Activated CD4-positive, CD25-positive, alpha-beta regulatory T cell treated with anti-CD3 and anti-CD28 coated beads, Interleukin-2, amount 50 U/mL, for 24 hours (primary cell): ENCODE measurements around the gene IGSF5.
"Not testable (repeated sequence)": the region's sequence is repeated elsewhere in the genome, so short reads cannot be mapped to it uniquely, and the experiment has no call there.

ENCODE experiments used
- ATAC-seq, 2 donors: fragments of 150-1000 bp; cut with Tn5 transposase; one replicate each; pipeline ENCODE4 v1.10.0; 2021; ENCODE audit warnings: mild to moderate bottlenecking in 1 of 2, moderate library complexity in 1 of 2

The IGSF5 gene

DNA sequence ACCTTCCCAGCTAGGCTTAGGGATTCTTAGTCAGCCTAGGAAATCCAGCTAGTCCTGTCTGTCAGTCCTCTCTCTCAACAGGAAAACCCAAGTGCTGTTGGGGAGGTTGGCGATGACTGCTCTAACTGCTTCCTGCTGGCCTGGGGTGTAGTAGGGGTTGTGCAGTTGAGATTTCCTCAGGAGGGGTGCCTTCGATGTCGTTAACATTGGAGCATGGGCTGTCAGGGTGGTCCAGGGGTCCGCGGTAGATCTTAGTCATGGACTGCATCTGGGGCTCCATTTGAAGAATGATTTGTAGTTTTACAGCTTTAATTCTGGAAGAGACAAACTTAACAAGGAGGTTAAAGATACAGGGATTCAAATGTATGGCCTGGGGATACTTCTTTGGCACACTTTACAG lies 5.5 kb upstream of the IGSF5 start:
- ATAC-seq: not testable (repeated sequence)

DNA sequence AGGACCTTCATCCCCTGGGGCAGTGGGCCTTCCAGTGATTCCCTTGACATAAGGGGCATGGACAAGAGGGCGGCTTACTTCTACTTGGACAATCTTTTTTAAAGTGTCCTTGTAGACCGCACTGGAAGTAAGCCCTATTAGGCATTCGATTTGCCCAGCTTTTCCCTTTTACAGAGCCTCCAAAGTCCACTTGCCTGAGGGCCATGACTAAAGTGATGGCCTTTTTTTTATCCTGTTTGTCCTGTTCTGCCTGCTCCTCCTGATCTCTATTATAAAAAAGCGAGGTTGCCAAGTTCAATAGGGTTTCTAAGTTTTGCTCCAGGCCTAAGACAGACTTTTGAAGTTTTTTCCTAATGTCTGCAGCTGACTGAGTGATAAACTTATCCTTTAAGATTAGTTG lies 2.4 kb upstream of the IGSF5 start:
- ATAC-seq: not testable (repeated sequence)

- not testable (repeated sequence) for ATAC-seq
These were observed 349 bp downstream of the IGSF5 start for GRCh38 chr21:39745332-39745731.

GRCh38 chr21:39750670-39751069 lies 5.7 kb downstream of the IGSF5 start:
- no peak for ATAC-seq

DNA sequence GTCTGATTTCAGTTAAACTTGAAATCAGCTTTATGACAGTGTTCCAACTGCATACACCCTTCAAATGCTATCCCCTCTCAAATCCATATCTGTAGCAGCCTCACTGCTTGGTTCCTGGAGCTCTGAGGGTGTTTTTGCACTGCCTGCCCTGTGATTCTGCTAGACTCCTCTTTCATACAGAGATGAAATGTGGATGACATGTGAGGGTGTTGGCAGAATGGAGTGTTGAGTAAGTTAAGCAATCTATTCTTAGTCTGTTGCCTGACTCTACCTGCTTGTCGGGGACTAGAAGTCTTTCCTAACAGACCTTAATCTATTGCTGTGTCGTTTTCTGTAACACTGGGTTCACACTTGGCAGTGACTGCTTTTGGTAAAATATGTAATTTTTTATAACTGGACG lies 9.8 kb downstream of the IGSF5 start:
- ATAC-seq: no peak

DNA sequence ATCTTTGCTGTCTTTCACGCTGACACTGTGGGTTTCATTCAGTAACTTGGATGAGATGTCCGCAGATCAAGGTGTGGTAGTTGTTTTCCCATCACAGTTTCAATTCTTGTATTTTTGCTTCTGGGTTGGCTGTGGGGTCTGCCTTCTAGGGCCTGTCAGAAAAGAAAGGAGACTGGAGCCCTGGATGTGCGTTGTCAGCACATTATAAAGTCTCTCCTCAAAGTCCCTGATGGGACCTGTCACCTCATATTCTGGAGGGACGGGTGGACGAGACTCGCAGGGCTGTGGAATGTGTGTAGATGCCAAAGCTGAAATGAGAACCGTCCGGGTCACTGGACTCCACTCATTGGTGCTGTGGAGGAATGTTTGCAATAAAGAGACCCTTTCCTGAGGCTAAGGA lies 11.3 kb downstream of the IGSF5 start:
- no peak for ATAC-seq

GRCh38 chr21:39763272-39763970 lies 18.4 kb downstream of the IGSF5 start:
- no peak for ATAC-seq

DNA sequence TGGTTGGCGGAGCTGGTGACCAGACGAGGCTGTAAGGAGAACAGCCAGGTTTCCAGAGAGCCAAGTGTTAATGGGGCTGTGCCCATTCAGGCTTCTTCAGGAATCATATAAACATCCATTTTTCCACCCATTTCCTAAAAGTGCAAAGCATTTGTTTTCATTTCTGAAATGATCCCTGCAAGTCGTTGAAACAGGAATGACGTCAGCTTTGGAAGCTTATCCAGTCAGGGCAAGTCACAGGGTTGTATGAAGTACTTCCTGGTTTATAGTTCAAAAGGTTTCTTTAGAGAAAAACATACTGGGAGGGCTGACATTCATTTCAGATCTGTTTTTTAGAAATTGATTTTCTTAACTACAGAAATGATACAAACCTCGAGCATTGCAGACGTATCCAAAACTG lies 29.2 kb downstream of the IGSF5 start:
- no peak for ATAC-seq

- ATAC-seq: no peak
These were observed 30.8 kb downstream of the IGSF5 start for GRCh38 chr21:39775816-39776215.

- no peak for ATAC-seq
These were observed 31.6 kb downstream of the IGSF5 start for GRCh38 chr21:39776589-39776988.

GRCh38 chr21:39781331-39781730 lies 36.3 kb downstream of the IGSF5 start:
- no peak for ATAC-seq

DNA sequence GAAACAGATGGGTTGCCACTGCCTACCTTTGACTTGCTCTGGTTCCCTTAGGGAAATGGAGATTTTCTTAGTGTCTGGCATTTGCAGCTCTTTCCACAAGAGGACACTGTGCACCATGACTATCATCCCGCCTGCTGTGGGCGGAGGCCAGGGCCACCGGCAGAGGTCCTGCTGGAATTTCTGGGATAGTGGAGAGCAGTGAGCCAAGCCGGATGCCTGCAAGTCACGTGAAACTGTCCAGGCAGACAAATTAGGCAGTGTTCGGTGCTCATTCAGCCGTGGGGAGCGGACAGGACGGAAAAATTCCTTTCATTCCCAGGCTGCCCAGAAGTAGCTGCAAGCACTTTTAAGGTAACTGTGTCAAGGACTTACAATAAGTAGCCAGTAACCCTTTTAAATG lies 43.4 kb downstream of the IGSF5 start:
- ATAC-seq: no peak

- no peak for ATAC-seq
These were observed 51.5 kb downstream of the IGSF5 start for GRCh38 chr21:39796466-39796865.

DNA sequence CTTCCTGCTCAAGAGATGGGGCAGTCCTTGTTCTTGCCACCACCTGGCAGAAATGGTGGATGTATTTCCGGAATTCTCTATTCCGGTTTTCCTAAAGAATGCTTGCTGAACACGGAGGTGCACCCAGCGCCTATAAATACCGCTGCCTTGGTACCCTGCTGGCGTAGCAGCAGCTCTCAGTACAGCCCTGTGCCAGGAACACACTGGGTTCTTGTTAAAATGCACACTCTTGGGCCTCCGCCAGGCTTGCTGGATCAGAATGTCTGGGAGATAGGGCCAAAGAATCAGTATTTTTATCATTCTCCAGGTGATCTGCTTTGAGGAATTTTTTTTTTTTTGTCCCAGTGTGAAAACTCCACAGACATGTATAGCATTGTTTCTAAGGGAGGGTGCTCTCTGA lies 54.2 kb downstream of the IGSF5 start:
- ATAC-seq: no peak

DNA sequence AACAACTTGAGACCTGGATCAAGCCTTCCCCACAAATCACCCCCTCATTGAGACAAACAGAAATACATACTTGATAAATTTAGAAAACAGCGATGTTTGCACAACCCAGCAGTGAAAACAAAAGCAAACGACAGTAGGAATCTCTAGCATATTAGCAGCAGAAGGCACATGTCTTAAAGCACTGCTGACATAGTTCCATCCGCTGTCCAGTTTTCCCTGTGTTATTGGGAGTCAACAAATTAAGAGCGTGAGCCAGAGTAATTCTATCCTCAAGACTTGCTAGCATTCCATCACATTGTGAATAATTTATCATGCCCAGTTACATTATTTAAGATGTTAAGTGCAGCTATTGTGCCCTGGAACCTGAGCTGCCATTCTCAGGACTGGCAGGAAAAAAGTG lies 55.3 kb downstream of the IGSF5 start:
- ATAC-seq: no peak

DNA sequence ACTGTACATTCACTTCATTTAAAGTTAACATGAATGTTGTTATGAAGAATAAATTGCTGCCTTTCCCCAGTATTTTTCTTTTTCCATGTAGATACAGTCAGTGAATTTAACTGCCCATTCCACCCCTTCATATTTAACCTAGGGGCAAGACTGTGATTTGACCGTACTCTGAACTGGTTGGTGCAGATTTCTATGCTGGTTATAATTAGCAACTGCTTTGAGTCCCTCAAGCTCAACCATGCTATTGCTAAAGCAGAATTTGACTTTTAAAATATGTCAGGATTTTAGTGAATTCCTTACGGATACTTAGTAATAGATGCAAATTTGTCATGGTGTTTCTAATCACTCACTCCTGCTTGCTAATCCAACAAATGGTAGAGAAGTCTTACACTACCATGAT lies 57.2 kb downstream of the IGSF5 start:
- ATAC-seq: no peak

DNA sequence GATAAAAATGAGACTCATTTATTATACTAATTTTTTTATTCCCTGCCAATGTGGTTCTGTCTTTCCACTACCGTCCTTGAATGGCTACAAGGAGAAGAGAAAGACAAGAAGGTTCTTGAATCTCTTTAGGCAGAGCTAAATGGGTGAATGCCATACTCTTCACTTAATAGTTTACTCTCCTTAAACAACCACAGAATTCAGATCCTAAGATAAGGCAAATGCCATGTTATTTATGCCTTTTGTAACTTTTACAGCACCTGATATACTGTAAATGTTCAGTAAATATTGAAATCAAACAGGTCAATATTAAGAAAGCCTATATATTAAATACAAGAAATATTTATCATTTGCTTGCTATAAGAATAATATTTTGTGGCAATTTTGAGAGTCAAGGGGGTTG lies 58.4 kb downstream of the IGSF5 start:
- ATAC-seq: no peak

GRCh38 chr21:39804240-39804639 lies 59.3 kb downstream of the IGSF5 start:
- no peak for ATAC-seq

GRCh38 chr21:39805983-39806382 lies 61.0 kb downstream of the IGSF5 start:
- no peak for ATAC-seq

GRCh38 chr21:39807738-39808137 lies 62.8 kb downstream of the IGSF5 start:
- ATAC-seq: no peak

DNA sequence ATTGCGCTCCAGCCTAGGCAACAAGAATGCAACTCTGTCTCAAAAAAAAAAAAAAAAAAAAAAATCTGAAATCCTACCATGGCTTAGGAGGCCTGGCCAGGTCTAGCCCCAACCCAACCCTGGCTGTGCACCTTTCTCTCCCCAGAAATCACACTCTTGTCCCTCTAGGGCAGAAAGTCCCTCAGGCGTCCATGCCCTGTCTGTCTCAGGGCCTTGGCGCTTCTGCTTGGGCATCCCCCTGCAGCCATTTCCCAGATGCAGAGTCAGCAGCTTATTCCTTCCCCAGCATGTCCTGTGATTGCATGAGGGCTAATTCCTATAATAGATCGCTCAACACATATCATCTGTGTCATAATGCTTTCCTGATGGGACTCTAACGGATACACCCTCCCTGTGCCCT lies 65.0 kb downstream of the IGSF5 start:
- ATAC-seq: no peak

- ATAC-seq: no peak
These were observed 68.0 kb downstream of the IGSF5 start for GRCh38 chr21:39812983-39813382.

GRCh38 chr21:39818557-39818956 lies 73.6 kb downstream of the IGSF5 start:
- no peak for ATAC-seq

DNA sequence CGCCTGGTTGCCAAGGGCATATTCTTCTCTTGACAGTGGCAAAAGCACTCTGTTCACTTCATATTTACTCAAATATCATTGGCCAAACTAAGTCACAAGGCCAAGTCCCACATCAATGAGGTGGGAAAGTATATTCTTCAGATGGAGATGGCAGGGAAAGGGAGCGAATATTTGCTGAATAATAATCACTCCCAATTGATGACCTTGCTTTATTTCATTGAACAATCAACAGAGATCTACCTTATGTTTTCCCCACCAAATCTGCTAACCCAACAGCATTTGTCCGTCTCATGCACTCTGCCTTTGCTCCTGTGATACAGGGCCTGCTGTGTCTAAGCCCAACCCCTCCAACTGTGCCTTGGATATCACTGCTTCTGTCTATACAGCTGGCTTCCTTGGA lies 77.1 kb downstream of the IGSF5 start:
- no peak for ATAC-seq

DNA sequence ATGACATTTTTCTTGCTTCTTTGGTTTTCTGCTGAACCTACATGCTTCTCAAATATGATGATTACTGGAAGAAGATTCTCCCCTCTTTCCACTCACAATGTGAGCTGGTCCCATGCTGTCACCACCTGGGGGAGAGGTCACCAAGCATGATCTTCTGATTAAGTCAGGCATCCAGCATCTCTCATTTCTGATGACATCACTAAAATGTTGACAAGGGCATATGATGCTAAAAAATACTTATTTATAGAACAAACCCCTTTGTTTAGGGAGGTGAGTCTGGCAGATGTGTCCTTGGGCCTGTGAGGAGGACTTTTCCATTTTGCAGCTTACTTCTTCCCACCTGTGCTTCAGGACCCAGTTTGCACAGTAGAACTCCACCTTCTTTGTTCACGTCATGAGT lies 80.3 kb downstream of the IGSF5 start:
- ATAC-seq: no peak
